Large intestine (tissue), 3 donors: ENCODE results near the gene PLA2G4B. TPM values are rescaled to one million over a fixed set of nuclear protein-coding genes. Genes with fewer than 3 reads are reported as not detected.
"Not testable (repeated sequence)": the region's sequence is repeated elsewhere in the genome, so short reads cannot be mapped to it uniquely, and the experiment has no call there.

Source experiments
- DNase-seq, 2 donors: peaks; one replicate each; pipeline versions ENCODE4 v3.0.0 to v3.0.0-alpha.2; 2013
- H3K27ac ChIP-seq: one replicate; pipeline ENCODE4 v1.5.1; 2013; ENCODE audit warnings: low read length
- H3K27me3 ChIP-seq: 2 replicates; pipeline ENCODE4 v1.6.1; 2013; ENCODE audit warnings: low read length; ENCODE audit not compliant: control insufficient read depth, insufficient read depth
- H3K36me3 ChIP-seq: 2 replicates; pipeline ENCODE4 v1.6.1; 2013; ENCODE audit warnings: low read length; ENCODE audit not compliant: control insufficient read depth, insufficient read depth
- H3K4me1 ChIP-seq: one replicate; pipeline ENCODE4 v1.6.1; 2013; ENCODE audit warnings: low read length; ENCODE audit not compliant: control insufficient read depth, insufficient read depth
- H3K4me3 ChIP-seq: one replicate; pipeline ENCODE4 v1.5.1; 2013; ENCODE audit warnings: low read length
- H3K9me3 ChIP-seq: one replicate; pipeline ENCODE4 v1.6.1; 2013; ENCODE audit warnings: mild to moderate bottlenecking, low read depth, low read length, moderate library complexity; ENCODE audit not compliant: control insufficient read depth
- WGBS: methylation state at CpG from one replicate; pipeline ENCODE4 v1.1.5; 2013; ENCODE audit warnings: low lambda C conversion rate; ENCODE audit not compliant: insufficient coverage; 5-methylcytosine and 5-hydroxymethylcytosine counted together
- polyA plus RNA-seq: library from polyadenylated mRNA; unstranded; fragments of 120-200 nt; gene quantifications from one replicate; pipeline ENCODE4 v1.2.1, GENCODE V29; 2013

The PLA2G4B gene
- polyA plus RNA-seq, 1 donor = 10.4 TPM

DNA sequence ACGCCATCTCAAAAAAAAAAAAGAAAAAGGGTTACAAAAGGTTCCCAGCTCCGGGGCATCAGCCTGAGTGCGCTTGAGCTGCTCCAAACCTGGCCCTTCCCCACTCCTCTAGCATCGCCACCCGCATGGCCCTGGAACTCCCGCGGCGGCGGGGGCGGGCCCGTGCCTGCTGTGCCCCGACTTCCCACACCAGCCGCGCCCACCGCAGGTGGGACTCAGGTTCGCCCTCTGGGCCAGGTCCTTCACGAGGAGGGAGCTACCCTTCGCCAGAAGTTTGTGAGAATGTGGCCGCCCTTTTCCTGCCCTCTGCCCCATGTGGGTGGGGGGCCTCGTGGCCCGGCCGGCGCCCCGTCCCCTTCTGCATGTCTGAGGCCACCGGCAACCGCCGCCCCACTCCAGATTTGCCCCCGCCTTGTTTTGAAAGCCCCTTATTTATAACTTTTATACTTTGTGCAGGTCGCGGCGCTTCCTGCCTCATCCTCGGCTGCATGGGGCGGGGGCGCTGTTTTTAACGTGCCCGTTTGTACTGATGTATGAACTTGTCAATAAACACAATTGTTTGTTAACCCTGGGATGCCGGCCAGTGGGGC is 11.3 kb upstream of the PLA2G4B start:
- DNase-seq = peak; percentile 22 to 49
- 0% methylated on average over 8 of the region's 37 CpGs for WGBS
- Histone ChIP-seq H3K27ac (no peak overlapping the region), H3K36me3 (peaks cover 51% of the 10 kb centered on the region), H3K27me3 (no peaks in the 10 kb centered on the region), H3K9me3 (peaks cover 4% of the 10 kb centered on the region), H3K4me3 (peak overlapping the region; percentile 87), H3K4me1 (peaks cover 12% of the 10 kb centered on the region)

DNA sequence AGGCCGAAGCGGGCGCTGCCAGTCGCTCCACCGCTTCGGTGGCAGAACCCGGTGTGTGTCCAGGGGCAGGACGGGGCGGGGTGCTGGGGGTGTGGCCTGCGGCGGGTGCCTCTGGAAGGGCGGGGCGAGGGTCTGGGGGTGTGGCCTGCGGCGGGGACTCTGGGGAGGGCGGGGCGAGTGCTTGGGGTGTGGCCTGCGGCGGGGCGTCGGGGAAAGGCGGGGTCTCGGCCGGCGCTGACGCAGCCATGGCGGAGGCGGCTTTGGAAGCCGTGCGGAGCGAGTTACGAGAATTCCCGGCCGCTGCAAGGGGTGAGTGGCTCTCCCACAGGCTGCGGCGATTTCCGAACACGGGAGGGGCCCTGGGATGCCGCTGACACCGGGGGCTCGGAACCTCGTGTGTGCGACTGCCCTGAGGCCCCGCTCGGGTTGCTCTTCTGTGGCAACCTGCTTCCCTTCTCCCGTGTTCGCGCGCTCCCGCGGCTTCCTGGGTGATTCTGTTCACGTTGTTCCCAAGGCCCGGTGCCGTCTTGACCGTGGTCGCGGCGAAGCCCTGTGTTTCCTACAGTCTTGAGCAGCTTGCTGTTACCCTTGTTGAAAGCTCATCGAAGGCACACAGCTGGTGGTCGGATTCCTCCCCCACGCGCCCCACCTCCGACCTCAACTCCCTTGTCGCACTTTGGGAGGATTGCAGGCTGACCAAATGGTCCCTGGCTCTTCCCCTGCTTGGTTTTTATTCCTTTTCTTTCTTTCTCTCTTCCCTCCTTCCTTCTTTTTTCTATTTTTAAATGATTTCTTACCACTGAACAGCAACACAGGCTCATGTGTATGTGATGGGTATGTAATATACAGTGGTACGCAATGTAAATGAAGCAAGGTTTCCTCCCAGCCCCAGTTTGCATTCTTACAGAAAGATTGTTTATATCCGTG is 10.5 kb upstream of the PLA2G4B start, which contains the start of gene JMJD7:
JMJD7 (plus strand) TSS at position 213 of the 927 bp plus-strand sequence; CDS start at position 246, 33 bp downstream.
- peak; percentile 83 to 90 for DNase-seq
- H3K9me3 ChIP-seq = peaks cover 4% of the 10 kb centered on the region
- H3K27me3 ChIP-seq = no peaks in the 10 kb centered on the region
- peaks cover 43% of the 10 kb centered on the region for H3K36me3 ChIP-seq
- peak within 1 kb of the TSS; percentile 87 for H3K4me3 ChIP-seq
- peak within 1 kb of the TSS; percentile 72 for H3K27ac ChIP-seq
- peaks cover 12% of the 10 kb centered on the region for H3K4me1 ChIP-seq
- no CpG with 5 or more reads among the region's 66 CpGs for WGBS

DNA sequence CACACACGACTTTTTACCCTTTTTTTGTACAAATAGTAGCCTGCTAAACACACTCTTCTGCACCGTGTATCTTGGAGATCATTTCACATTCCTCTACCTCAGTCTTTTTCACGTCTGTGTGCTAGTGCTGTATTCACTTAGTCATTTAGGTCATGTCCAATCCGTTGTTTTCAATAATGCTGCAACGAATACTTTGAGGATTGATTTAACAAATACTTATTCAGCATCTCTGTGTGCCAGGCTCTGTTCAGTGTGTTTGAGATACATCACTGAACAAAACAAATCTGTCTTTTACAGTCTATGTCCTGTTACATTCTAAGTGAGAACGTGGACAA is 9.9 kb upstream of the PLA2G4B start:
- no peak overlapping the region for H3K27ac ChIP-seq
- WGBS = 0% methylated on average over 1 of the region's 6 CpGs
- no peaks in the 10 kb centered on the region for H3K27me3 ChIP-seq
- peaks cover 4% of the 10 kb centered on the region for H3K9me3 ChIP-seq
- no peak for DNase-seq
- peaks cover 37% of the 10 kb centered on the region for H3K36me3 ChIP-seq
- peak overlapping the region; percentile 87 for H3K4me3 ChIP-seq
- H3K4me1 ChIP-seq = peaks cover 12% of the 10 kb centered on the region

DNA sequence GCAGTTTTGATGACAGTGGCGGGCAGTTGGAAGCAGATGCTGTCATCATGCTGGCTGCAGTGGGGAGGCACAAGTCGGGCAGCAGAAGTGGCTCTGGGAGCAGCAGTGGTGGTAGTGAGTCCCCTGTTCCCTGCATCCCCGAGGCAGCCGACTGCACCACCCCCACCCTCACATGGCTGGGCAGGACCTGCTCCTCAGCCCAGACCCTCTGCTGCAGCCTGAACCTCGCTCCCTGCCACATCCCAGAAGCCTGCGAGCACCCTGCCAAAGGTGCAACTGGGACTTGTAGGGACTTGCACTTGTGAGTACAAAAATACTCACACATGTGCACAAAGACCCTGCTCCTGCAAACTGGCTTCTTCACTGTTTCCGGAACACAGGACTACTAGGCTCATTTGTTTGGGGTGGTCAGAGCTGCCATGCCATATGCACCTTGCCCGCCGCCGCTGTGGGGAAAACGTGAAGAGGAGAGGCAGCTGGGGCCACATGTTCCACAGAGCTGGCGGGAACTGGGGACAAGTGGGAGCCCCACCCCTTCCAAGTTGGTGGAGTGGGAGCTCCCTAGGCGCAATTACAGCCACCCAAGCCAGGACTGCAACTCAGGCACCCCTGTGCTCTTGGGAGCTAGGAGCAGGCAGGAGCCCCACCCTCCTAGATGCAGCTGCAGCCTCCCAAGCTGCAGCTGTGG is 8.5 kb upstream of the PLA2G4B start:
- Histone ChIP-seq H3K4me1 (peaks cover 12% of the 10 kb centered on the region), H3K27ac (no peak overlapping the region), H3K9me3 (peaks cover 4% of the 10 kb centered on the region), H3K27me3 (no peaks in the 10 kb centered on the region), H3K4me3 (no peak overlapping the region), H3K36me3 (peaks cover 24% of the 10 kb centered on the region)
- no CpG with 5 or more reads among the region's 13 CpGs for WGBS
- no peak for DNase-seq

DNA sequence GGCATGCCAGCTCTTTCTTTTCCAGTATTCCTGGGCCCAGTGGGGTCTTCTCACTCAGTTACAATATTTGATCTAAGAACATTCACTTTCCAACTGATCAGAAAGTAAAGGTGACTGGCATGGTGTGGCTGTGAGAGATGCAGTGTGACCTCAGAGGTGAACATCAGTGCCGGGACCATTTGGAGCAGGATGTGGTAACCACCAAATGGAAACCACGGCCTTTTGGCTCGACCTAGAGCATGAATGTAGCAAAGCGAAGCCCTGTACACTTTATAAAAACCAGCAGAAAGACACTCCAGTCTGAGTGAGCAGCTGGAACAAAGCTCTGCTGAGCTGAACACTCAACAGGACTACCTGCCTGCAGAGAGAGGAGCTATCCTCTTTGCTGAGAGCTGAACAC is 7.4 kb upstream of the PLA2G4B start:
- not testable (repeated sequence) for H3K4me3 ChIP-seq, DNase-seq, H3K9me3 ChIP-seq, H3K27me3 ChIP-seq, H3K27ac ChIP-seq
- WGBS = no CpG with 5 or more reads among the region's 4 CpGs
- Histone ChIP-seq H3K4me1 (peaks cover 12% of the 10 kb centered on the region), H3K36me3 (peaks cover 26% of the 10 kb centered on the region)

DNA sequence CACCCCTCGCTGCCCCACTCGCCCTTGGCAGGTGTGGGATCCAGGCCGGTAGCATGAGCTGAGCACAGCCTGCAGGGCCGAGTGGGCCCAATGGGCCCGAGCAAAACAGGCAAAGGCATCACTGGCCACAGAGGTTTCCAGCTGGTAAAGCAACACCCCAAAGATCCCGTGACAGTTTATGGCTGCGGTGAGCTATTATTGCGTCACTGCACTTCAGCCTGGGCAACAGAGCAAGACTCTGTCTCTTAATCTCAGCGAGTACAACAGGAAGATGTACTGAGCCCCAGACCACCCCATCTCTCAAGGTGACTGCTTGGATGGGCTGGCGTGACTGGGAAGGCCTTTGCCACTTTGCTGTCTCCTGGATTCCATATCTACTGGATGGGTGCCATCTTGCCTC is 6.4 kb upstream of the PLA2G4B start:
- Histone ChIP-seq H3K4me3 (no peak overlapping the region), H3K27ac (no peak overlapping the region), H3K36me3 (peaks cover 31% of the 10 kb centered on the region), H3K4me1 (peaks cover 12% of the 10 kb centered on the region), H3K9me3 (peaks cover 2% of the 10 kb centered on the region), H3K27me3 (no peaks in the 10 kb centered on the region)
- no peak for DNase-seq
- no CpG with 5 or more reads among the region's 10 CpGs for WGBS

DNA sequence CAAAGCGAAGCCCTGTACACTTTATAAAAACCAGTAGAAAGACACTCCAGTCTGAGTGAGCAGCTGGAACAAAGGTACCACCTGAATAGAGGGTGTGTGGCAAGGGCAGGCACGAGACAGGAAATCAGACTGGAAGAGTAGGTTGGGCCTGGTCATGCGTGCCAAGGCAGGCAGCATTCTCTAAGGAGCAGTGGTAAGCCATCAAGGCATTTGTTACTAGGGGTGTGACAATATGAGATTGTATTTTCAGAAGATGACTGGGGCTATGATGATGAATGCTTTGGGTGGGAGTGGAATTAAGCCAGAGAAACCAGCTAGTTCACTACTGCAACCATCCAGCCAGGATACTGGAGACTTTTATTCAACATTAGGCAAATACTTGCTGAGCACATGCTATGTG is 5.8 kb upstream of the PLA2G4B start:
- peaks cover 33% of the 10 kb centered on the region for H3K36me3 ChIP-seq
- no CpG with 5 or more reads among the region's 3 CpGs for WGBS
- no peak for DNase-seq

DNA sequence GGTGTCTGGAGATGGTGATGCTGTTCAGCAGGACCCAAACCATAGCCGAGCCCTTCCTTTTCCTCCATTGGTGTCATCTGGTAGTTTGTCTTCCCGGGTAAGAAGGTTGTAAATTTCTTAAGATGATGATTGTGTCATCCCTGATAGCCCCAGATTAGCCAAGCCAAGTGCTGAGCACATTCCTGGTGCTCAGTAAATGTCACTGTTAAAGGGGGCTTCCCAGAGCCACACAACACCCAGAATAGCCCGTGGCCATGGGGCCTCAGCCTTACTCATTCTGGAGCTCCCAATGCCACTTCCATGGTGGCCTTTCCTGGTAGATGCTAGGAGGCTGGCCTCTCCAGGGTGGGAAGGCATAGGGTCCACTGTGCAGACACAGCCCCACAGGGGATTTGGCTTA is 4.6 kb upstream of the PLA2G4B start:
- Histone ChIP-seq H3K9me3 (no peaks in the 10 kb centered on the region), H3K27ac (no peak overlapping the region), H3K36me3 (peaks cover 33% of the 10 kb centered on the region), H3K4me1 (peaks cover 7% of the 10 kb centered on the region), H3K27me3 (no peaks in the 10 kb centered on the region), H3K4me3 (no peak overlapping the region)
- DNase-seq = no peak
- WGBS = no CpG with 5 or more reads among the region's 3 CpGs

More for the DNA sequence above, 5.8 kb upstream of the PLA2G4B start:
- no peaks in the 10 kb centered on the region for H3K27me3 ChIP-seq
- H3K9me3 ChIP-seq = no peaks in the 10 kb centered on the region
- peaks cover 12% of the 10 kb centered on the region for H3K4me1 ChIP-seq
- H3K4me3 ChIP-seq = no peak overlapping the region
- no peak overlapping the region for H3K27ac ChIP-seq

DNA sequence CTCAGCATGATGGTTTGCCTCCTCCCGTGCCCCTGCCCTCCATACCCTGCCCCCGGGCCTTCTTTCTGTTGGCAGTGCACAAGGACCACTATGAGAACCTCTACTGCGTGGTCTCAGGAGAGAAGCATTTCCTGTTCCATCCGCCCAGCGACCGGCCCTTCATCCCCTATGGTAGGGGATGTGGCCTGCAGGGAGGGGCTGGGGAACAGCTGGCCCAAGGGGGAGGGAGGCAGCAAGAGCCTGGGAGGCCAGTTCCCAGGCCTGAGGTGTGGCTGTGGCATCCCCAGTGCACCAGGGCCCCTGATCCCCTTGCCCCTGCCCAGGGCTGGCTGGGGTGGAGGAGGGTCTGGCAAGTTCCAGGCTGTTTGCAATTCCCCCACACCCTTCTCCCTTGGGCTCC is 2.6 kb upstream of the PLA2G4B start:
- H3K4me3 ChIP-seq = no peak overlapping the region
- H3K4me1 ChIP-seq = no peaks in the 10 kb centered on the region
- H3K9me3 ChIP-seq = no peaks in the 10 kb centered on the region
- peaks cover 41% of the 10 kb centered on the region for H3K36me3 ChIP-seq
- DNase-seq = no peak
- H3K27ac ChIP-seq = no peak overlapping the region
- WGBS = no CpG with 5 or more reads among the region's 6 CpGs
- H3K27me3 ChIP-seq = no peaks in the 10 kb centered on the region

DNA sequence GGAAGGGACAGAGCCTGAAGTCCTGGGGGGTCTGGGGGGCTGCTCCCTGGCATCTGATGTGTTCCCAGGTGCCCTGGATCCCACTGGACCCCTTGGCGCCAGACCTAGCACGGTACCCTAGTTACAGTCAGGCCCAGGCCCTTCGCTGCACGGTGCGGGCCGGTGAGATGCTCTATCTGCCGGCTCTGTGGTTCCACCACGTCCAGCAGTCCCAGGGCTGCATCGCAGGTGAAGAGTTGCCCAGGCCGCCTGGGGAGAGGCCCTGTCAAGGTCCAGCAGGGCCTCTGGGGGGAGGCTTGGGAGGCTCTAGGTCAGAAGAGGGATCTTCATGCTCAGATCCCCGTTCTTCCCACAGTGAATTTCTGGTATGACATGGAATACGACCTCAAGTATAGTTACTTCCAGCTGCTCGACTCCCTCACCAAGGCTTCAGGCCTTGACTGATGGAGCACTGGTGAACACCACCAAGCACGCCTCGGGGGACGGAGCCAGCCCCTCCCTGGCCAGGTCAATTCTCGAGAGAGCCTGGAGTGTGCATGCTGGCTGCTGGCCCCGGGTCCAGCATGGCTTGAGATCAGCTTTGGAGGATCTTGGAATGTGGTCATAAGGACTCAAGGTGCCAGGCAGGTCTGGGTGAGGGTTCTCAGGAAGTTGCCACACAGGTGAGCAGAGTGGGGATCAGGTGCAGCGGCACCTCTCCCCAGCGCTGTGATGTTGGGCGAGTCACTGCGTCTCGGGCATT is 1.8 kb upstream of the PLA2G4B start:
- Histone ChIP-seq H3K4me1 (no peaks in the 10 kb centered on the region), H3K27ac (no peak overlapping the region), H3K36me3 (peaks cover 39% of the 10 kb centered on the region), H3K4me3 (no peak overlapping the region), H3K27me3 (no peaks in the 10 kb centered on the region), H3K9me3 (no peaks in the 10 kb centered on the region)
- DNase-seq = no peak
- WGBS = no CpG with 5 or more reads among the region's 23 CpGs
